ENCODE results near the gene EXOC7. TPM values are rescaled to one million over a fixed set of nuclear protein-coding genes. Genes with fewer than 3 reads are reported as not detected.

Gene EXOC7
- total and polyA plus RNA-seq, 3 experiments from 2014 or later: 69.3 to 109 (median 105) TPM

- ChIA-PET POLR2A (no interaction called here), CTCF (interaction anchor here (1.4 kb wide), 1 partner anchor 32 kb away, joined by 3 read pairs; no protein-coding TSS in a partner anchor)
- no peak overlapping the region for H3K4me3 ChIP-seq (ENCODE audit: low read length)
- no peaks in the 10 kb centered on the region for H3K9me3 Mint-ChIP-seq
- H3K27ac Mint-ChIP-seq: peak overlapping the region in 5 of 8 donors; percentile 7 to 98 (median 79)
- H3K4me1 ChIP-seq (ENCODE audit: insufficient read depth, low read length): peaks cover 64% of the 10 kb centered on the region
- H3K27ac ChIP-seq (ENCODE audit: low read depth, low read length): no peak overlapping the region
- H3K27me3 Mint-ChIP-seq: no peaks in the 10 kb centered on the region
- no peaks in the 10 kb centered on the region for H3K27me3 ChIP-seq (ENCODE audit: insufficient read depth, low read length, poor library complexity, severe bottlenecking)
- no peaks in the 10 kb centered on the region for H3K9me3 ChIP-seq (ENCODE audit: low read length)
- no peak overlapping the region for H3K4me3 Mint-ChIP-seq
- no peaks in the 10 kb centered on the region for H3K36me3 ChIP-seq (ENCODE audit: insufficient read depth, low read length)
- H3K4me1 Mint-ChIP-seq: peaks cover 63 to 76% (median 64%) of the 10 kb centered on the region in 3 donors
- DNase-seq: no peak
- H3K36me3 Mint-ChIP-seq: peaks cover 0 to 28% (median 10%) of the 10 kb centered on the region in 3 donors
Measured at GRCh38 chr17:76148015-76148326, 44.4 kb upstream of the EXOC7 start.

- Mint-ChIP-seq H3K27ac (peak overlapping the region; percentile 70 to 98 (median 96)), H3K36me3 (peaks cover 0 to 24% (median 6%) of the 10 kb centered on the region in 3 donors), H3K27me3 (peaks cover 0 to 1% of the 10 kb centered on the region in 2 donors), H3K4me1 (peaks cover 63 to 76% (median 65%) of the 10 kb centered on the region in 3 donors), H3K9me3 (no peaks in the 10 kb centered on the region), H3K4me3 (peak overlapping the region in 1 of 7 donors; percentile 36)
- no peaks in the 10 kb centered on the region for H3K27me3 ChIP-seq (ENCODE audit: insufficient read depth, low read length, poor library complexity, severe bottlenecking)
- no peaks in the 10 kb centered on the region for H3K9me3 ChIP-seq (ENCODE audit: low read length)
- no peak overlapping the region for H3K4me3 ChIP-seq (ENCODE audit: low read length)
- H3K4me1 ChIP-seq (ENCODE audit: insufficient read depth, low read length): peaks cover 64% of the 10 kb centered on the region
- CTCF ChIA-PET: interaction anchor here (1.1 to 7.7 kb wide), 5 partner anchors 11 to 132 kb away, joined by 3 to 65 read pairs (median 4); no protein-coding TSS in a partner anchor
- H3K27ac ChIP-seq (ENCODE audit: low read depth, low read length): no peak overlapping the region
- DNase-seq: no peak
- POLR2A ChIA-PET: interaction anchor here (2.6 kb wide), 1 partner anchor 124 kb away, joined by 10 read pairs; no protein-coding TSS in a partner anchor
- no peaks in the 10 kb centered on the region for H3K36me3 ChIP-seq (ENCODE audit: insufficient read depth, low read length)
Measured at GRCh38 chr17:76147211-76148014, 43.8 kb upstream of the EXOC7 start.

- H3K9me3 ChIP-seq (ENCODE audit: low read length): no peaks in the 10 kb centered on the region
- no peaks in the 10 kb centered on the region for H3K9me3 Mint-ChIP-seq
- peak overlapping the region; percentile 61 to 88 (median 76) for H3K4me3 Mint-ChIP-seq
- no peak for DNase-seq
- peak overlapping the region; percentile 93 to 98 (median 98) for H3K27ac Mint-ChIP-seq
- peaks cover 0 to 4% of the 10 kb centered on the region in 2 donors for H3K27me3 Mint-ChIP-seq
- peaks cover 62 to 76% (median 62%) of the 10 kb centered on the region in 3 donors for H3K4me1 Mint-ChIP-seq
- CTCF ChIA-PET: interaction anchor here (1.0 to 7.7 kb wide), 10 partner anchors 12 to 133 kb away, joined by 3 to 65 read pairs (median 4); partner anchors contain the start of gene UBALD2
- H3K27ac ChIP-seq (ENCODE audit: low read depth, low read length): peak overlapping the region; percentile 77
- H3K36me3 Mint-ChIP-seq: peaks cover 0 to 16% (median 5%) of the 10 kb centered on the region in 3 donors
- H3K4me1 ChIP-seq (ENCODE audit: insufficient read depth, low read length): peaks cover 63% of the 10 kb centered on the region
- POLR2A ChIA-PET: interaction anchor here (0.8 to 2.6 kb wide), 7 partner anchors 13 to 125 kb away, joined by 3 to 10 read pairs (median 4); partner anchors contain the start of gene UBALD2
- no peaks in the 10 kb centered on the region for H3K27me3 ChIP-seq (ENCODE audit: insufficient read depth, low read length, poor library complexity, severe bottlenecking)
- H3K36me3 ChIP-seq (ENCODE audit: insufficient read depth, low read length): no peaks in the 10 kb centered on the region
- peak overlapping the region; percentile 26 for H3K4me3 ChIP-seq (ENCODE audit: low read length)
Measured at GRCh38 chr17:76146053-76146851, 42.7 kb upstream of the EXOC7 start.

GRCh38 chr17:76145231-76146052, 41.9 kb upstream of the EXOC7 start:
- Mint-ChIP-seq H3K27ac (peak overlapping the region; percentile 93 to 98 (median 98)), H3K4me3 (peak overlapping the region; percentile 61 to 88 (median 76)), H3K9me3 (no peaks in the 10 kb centered on the region), H3K27me3 (peaks cover 0 to 7% of the 10 kb centered on the region in 2 donors), H3K4me1 (peaks cover 61 to 75% (median 61%) of the 10 kb centered on the region in 3 donors), H3K36me3 (peaks cover 0 to 10% (median 3%) of the 10 kb centered on the region in 3 donors)
- H3K36me3 ChIP-seq (ENCODE audit: insufficient read depth, low read length): no peaks in the 10 kb centered on the region
- peak overlapping the region; percentile 77 for H3K27ac ChIP-seq (ENCODE audit: low read depth, low read length)
- H3K27me3 ChIP-seq (ENCODE audit: insufficient read depth, low read length, poor library complexity, severe bottlenecking): no peaks in the 10 kb centered on the region
- no peaks in the 10 kb centered on the region for H3K9me3 ChIP-seq (ENCODE audit: low read length)
- H3K4me1 ChIP-seq (ENCODE audit: insufficient read depth, low read length): peaks cover 64% of the 10 kb centered on the region
- H3K4me3 ChIP-seq (ENCODE audit: low read length): peak overlapping the region; percentile 59
- peak; percentile 37 to 80 (median 59) for DNase-seq
- CTCF ChIA-PET: interaction anchor here (0.6 to 7.7 kb wide), 12 partner anchors 9 to 134 kb away, joined by 3 to 65 read pairs (median 4); partner anchors contain the start of gene UBALD2
- POLR2A ChIA-PET: interaction anchor here (0.6 to 2.6 kb wide), 11 partner anchors 13 to 134 kb away, joined by 3 to 10 read pairs (median 4); partner anchors contain the start of gene UBALD2

GRCh38 chr17:76142585-76143041, 39.0 kb upstream of the EXOC7 start:
- no peaks in the 10 kb centered on the region for H3K9me3 Mint-ChIP-seq
- no peak overlapping the region for H3K27ac ChIP-seq (ENCODE audit: low read depth, low read length)

GRCh38 chr17:76142039-76142584, 38.5 kb upstream of the EXOC7 start:
- no peaks in the 10 kb centered on the region for H3K9me3 ChIP-seq (ENCODE audit: low read length)
- Mint-ChIP-seq H3K9me3 (no peaks in the 10 kb centered on the region), H3K27me3 (peaks cover 0 to 7% of the 10 kb centered on the region in 2 donors), H3K27ac (peak overlapping the region; percentile 78 to 94 (median 85)), H3K36me3 (no peaks in the 10 kb centered on the region), H3K4me3 (peak overlapping the region; percentile 44 to 90 (median 85)), H3K4me1 (peaks cover 58 to 73% (median 60%) of the 10 kb centered on the region in 3 donors)
- H3K4me3 ChIP-seq (ENCODE audit: low read length): no peak overlapping the region
- H3K27me3 ChIP-seq (ENCODE audit: insufficient read depth, low read length, poor library complexity, severe bottlenecking): no peaks in the 10 kb centered on the region
- no peaks in the 10 kb centered on the region for H3K36me3 ChIP-seq (ENCODE audit: insufficient read depth, low read length)
- peak in 1 of 5 donors; percentile 44 for DNase-seq
- H3K4me1 ChIP-seq (ENCODE audit: insufficient read depth, low read length): peaks cover 65% of the 10 kb centered on the region
- POLR2A ChIA-PET: interaction anchor here (0.6 to 1.0 kb wide), 4 partner anchors 50 to 137 kb away, joined by 3 read pairs; no protein-coding TSS in a partner anchor
- CTCF ChIA-PET: interaction anchor here (0.6 to 7.7 kb wide), 8 partner anchors 8 to 519 kb away, joined by 3 to 65 read pairs (median 4); no protein-coding TSS in a partner anchor
- H3K27ac ChIP-seq (ENCODE audit: low read depth, low read length): no peak overlapping the region

More at GRCh38 chr17:76142585-76143041, 39.0 kb upstream of the EXOC7 start:
- DNase-seq: peak in 1 of 5 donors; percentile 39
- Histone ChIP-seq H3K36me3 (ENCODE audit: insufficient read depth, low read length) (no peaks in the 10 kb centered on the region), H3K27me3 (ENCODE audit: insufficient read depth, low read length, poor library complexity, severe bottlenecking) (no peaks in the 10 kb centered on the region), H3K4me3 (ENCODE audit: low read length) (no peak overlapping the region), H3K4me1 (ENCODE audit: insufficient read depth, low read length) (peaks cover 65% of the 10 kb centered on the region), H3K9me3 (ENCODE audit: low read length) (no peaks in the 10 kb centered on the region)
- H3K4me3 Mint-ChIP-seq: peak overlapping the region; percentile 44 to 90 (median 85)
- H3K4me1 Mint-ChIP-seq: peaks cover 60 to 78% (median 62%) of the 10 kb centered on the region in 3 donors
- H3K27ac Mint-ChIP-seq: peak overlapping the region; percentile 78 to 95 (median 87)
- peaks cover 0 to 7% of the 10 kb centered on the region in 2 donors for H3K27me3 Mint-ChIP-seq
- ChIA-PET POLR2A (interaction anchor here (0.6 to 1.0 kb wide), 3 partner anchors 50 to 137 kb away, joined by 3 read pairs; no protein-coding TSS in a partner anchor), CTCF (interaction anchor here (0.6 to 7.7 kb wide), 8 partner anchors 8 to 518 kb away, joined by 3 to 65 read pairs (median 4); no protein-coding TSS in a partner anchor)
- peaks cover 0 to under 1% (median 0%) of the 10 kb centered on the region in 3 donors for H3K36me3 Mint-ChIP-seq

Measured in CD8-positive, alpha-beta memory T cell (primary cell).